Posterior vena cava (tissue), 2 donors: Measurements from ENCODE around the gene APOE. TPM values are rescaled to one million over a fixed set of nuclear protein-coding genes. Genes with fewer than 3 reads are reported as not detected.

ENCODE experiments used
- DNase-seq: peaks from one replicate; pipeline ENCODE4 v3.0.0-alpha.2; 2020; ENCODE audit warnings: low spot score
- intact Hi-C, 2 donors: fragments of 100-400 bp; cut with DNase I; formaldehyde crosslinking; loops; one replicate each; pipeline versions ENCODE4 v1.14.1 to v1.14.2; 2022 to 2023
- total RNA-seq, 2 donors: library from RNA; stranded (reverse); fragmentation: NEBNext Ultra II Directional; extraction: Animal tissue kit (Norgen Biotek cat#: 25700); gene quantifications; one replicate each; pipeline ENCODE4 v1.2.1, GENCODE V29; 2021
- donor health status: DM: yes; HTN: yes; CAD: no.
- donor health status: DM: yes; HTN: yes; CAD: no.

Gene APOE
- total RNA-seq, 2 donors from 2014 or later = 16.8 to 57.8 TPM

GRCh38 chr19:44939668-44940067 is 34.1 kb downstream of the APOE start:
- no peak for DNase-seq
- intact Hi-C loops = loop anchor here in 1 of 2 donors (5.0 kb wide), 2 partner anchors 32 to 958 kb away; partner anchors contain the start of gene APOE

- intact Hi-C loops = loop anchor here in 1 of 2 donors (5.0 kb wide), 1 partner anchor 35 kb away; the partner anchor contains the start of gene APOE
- DNase-seq = no peak
These were observed 36.5 kb downstream of the APOE start, which contains the start of gene APOC4 for GRCh38 chr19:44942067-44942571. TSS of gene APOC4 (plus strand) at chr19:44942237. CDS start at chr19:44942278, 41 bp downstream.

- DNase-seq = peak; percentile 89
These were observed 38.2 kb downstream of the APOE start for GRCh38 chr19:44943801-44944249.

GRCh38 chr19:44947041-44947581 is 41.5 kb downstream of the APOE start:
- intact Hi-C loops = no loop called here

More at GRCh38 chr19:44943801-44944249, 38.2 kb downstream of the APOE start:
- intact Hi-C loops = loop anchor here in 1 of 2 donors (5.0 kb wide), 1 partner anchor 37 kb away; the partner anchor contains the start of gene APOE

GRCh38 chr19:44948237-44948636 is 42.6 kb downstream of the APOE start:
- intact Hi-C loops = no loop called here
- DNase-seq = no peak

More at GRCh38 chr19:44947041-44947581, 41.5 kb downstream of the APOE start:
- DNase-seq = no peak

GRCh38 chr19:44948763-44949374 is 43.3 kb downstream of the APOE start:
- DNase-seq = no peak
- intact Hi-C loops = no loop called here

- DNase-seq = no peak
- intact Hi-C loops = no loop called here
These were observed 44.0 kb downstream of the APOE start for GRCh38 chr19:44949550-44949949.

- intact Hi-C loops = loop anchor here in 1 of 2 donors (2.0 kb wide), 1 partner anchor 47 kb away; the partner anchor contains the start of gene APOE
- DNase-seq = no peak
These were observed 45.9 kb downstream of the APOE start for GRCh38 chr19:44951179-44952159.

- DNase-seq = no peak
These were observed 48.7 kb downstream of the APOE start for GRCh38 chr19:44954278-44954648.

GRCh38 chr19:44954649-44955504 is 49.3 kb downstream of the APOE start, which contains the start of gene CLPTM1:
TSS of gene CLPTM1 (plus strand) at chr19:44955380. CDS start at chr19:44955396, 16 bp downstream.
- peak; percentile 99 for DNase-seq
- intact Hi-C loops = no loop called here

More at GRCh38 chr19:44954278-44954648, 48.7 kb downstream of the APOE start:
- intact Hi-C loops = no loop called here

GRCh38 chr19:44955505-44956439 is 50.2 kb downstream of the APOE start:
- no peak for DNase-seq
- intact Hi-C loops = loop anchor here in 1 of 2 donors (1.0 kb wide), 1 partner anchor 26 kb away; no protein-coding TSS in a partner anchor

GRCh38 chr19:44957526-44957925 is 51.9 kb downstream of the APOE start:
- no peak for DNase-seq
- intact Hi-C loops = no loop called here

- intact Hi-C loops = no loop called here
These were observed 52.5 kb downstream of the APOE start for GRCh38 chr19:44958090-44958489.

More at GRCh38 chr19:44958090-44958489, 52.5 kb downstream of the APOE start:
- DNase-seq = no peak
